Suprapubic skin (tissue), 4 donors: ENCODE measurements around the gene CBLC.

ENCODE experiments used
- POLR2A ChIP-seq, 2 donors: fragments of 450-650 bp; IDR thresholded peaks; one replicate each; pipeline ENCODE4 v1.6.1; 2017; ENCODE audit warnings: antibody characterized with exemption in 2 of 2, mild to moderate bottlenecking in 2 of 2, moderate library complexity in 2 of 2
- POLR2AphosphoS5 ChIP-seq, 3 donors: sonication (generic); formaldehyde crosslinking; IDR thresholded peaks; one replicate each; pipeline ENCODE4 v1.6.1; 2017; ENCODE audit warnings: antibody characterized with exemption in 3 of 3
- TF ChIP-seq, protein P1 (sequence below), 2 donors: fragments of 200-600 bp in 1 of 2; fragments of 450-650 bp in 1 of 2; sonication (generic) in 1 of 2; IDR thresholded peaks; one replicate each; pipeline ENCODE4 v1.5.1; 2016 to 2019; ENCODE audit warnings: antibody characterized with exemption in 2 of 2, mild to moderate bottlenecking in 1 of 2, moderate library complexity in 1 of 2

GRCh38 chr19:44749292-44749691, 28.4 kb upstream of the CBLC start:
- TF ChIP-seq, protein P1, sequence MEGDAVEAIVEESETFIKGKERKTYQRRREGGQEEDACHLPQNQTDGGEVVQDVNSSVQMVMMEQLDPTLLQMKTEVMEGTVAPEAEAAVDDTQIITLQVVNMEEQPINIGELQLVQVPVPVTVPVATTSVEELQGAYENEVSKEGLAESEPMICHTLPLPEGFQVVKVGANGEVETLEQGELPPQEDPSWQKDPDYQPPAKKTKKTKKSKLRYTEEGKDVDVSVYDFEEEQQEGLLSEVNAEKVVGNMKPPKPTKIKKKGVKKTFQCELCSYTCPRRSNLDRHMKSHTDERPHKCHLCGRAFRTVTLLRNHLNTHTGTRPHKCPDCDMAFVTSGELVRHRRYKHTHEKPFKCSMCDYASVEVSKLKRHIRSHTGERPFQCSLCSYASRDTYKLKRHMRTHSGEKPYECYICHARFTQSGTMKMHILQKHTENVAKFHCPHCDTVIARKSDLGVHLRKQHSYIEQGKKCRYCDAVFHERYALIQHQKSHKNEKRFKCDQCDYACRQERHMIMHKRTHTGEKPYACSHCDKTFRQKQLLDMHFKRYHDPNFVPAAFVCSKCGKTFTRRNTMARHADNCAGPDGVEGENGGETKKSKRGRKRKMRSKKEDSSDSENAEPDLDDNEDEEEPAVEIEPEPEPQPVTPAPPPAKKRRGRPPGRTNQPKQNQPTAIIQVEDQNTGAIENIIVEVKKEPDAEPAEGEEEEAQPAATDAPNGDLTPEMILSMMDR (IDR thresholded peaks at IDR 0.05): no peak
- TF ChIP-seq POLR2AphosphoS5 (IDR thresholded peaks at IDR 0.05) (no peak), POLR2A (IDR thresholded peaks at IDR 0.05) (no peak)
